K562 (cell line): ENCODE measurements around the gene RBM25. TPM values are rescaled to one million over a fixed set of nuclear protein-coding genes. Genes with fewer than 3 reads are reported as not detected.

Source experiments
- ATF3 ChIP-seq, 2 experiments: fragments of 450-650 bp in 1 of 2; sonication (generic) in 1 of 2; formaldehyde crosslinking in 1 of 2; IDR thresholded peaks in 1 of 2; conservative IDR thresholded peaks in 1 of 2; 2 replicates each; pipeline versions ENCODE4 v1.6.1 to v1.8.1; 2016 to 2023; ENCODE audit warnings: mild to moderate bottlenecking in 2 of 2, moderate library complexity in 2 of 2, inconsistent platforms in 1 of 2, missing genetic modification reagents in 1 of 2
- CCNT2 ChIP-seq: IDR thresholded peaks from 2 replicates; pipeline ENCODE4 v1.6.1; 2011; ENCODE audit warnings: borderline replicate concordance, low read depth, mild to moderate bottlenecking, moderate library complexity, mixed read lengths, low read length; ENCODE audit not compliant: insufficient read length; ENCODE audit errors: extremely low read depth
- CREB3L1 ChIP-seq: fragments of 450-650 bp; IDR thresholded peaks from 2 replicates; pipeline ENCODE4 v1.6.1; 2014; ENCODE audit warnings: low read depth, mild to moderate bottlenecking, moderate library complexity, borderline replicate concordance
- CREM ChIP-seq: IDR thresholded peaks from 2 replicates; pipeline ENCODE4 v1.6.1; 2014; ENCODE audit warnings: antibody characterized with exemption, low read depth
- ELF1 ChIP-seq: fragments of 200-800 bp; sonication (Bioruptor generic); IDR thresholded peaks from 2 replicates; pipeline ENCODE4 v1.6.1; 2016; ENCODE audit warnings: missing genetic modification characterization, missing compliant biosample characterization
- GABPA ChIP-seq: fragments of 200-800 bp; sonication (Bioruptor generic); conservative IDR thresholded peaks from 2 replicates; pipeline ENCODE4 v1.6.1; 2016; ENCODE audit warnings: low read depth, missing genetic modification characterization, missing compliant biosample characterization
- KDM4B ChIP-seq, 2 experiments: fragments of 450-650 bp in 1 of 2; sonication (generic) in 1 of 2; IDR thresholded peaks; 2 replicates each; pipeline ENCODE4 v1.6.1; 2016 to 2017; ENCODE audit warnings: borderline replicate concordance in 2 of 2, antibody characterized with exemption in 1 of 2, low read depth in 1 of 2, mild to moderate bottlenecking in 1 of 2
- MAZ ChIP-seq, 2 experiments: fragments of 450-650 bp in 1 of 2; sonication (generic) in 1 of 2; formaldehyde crosslinking; IDR thresholded peaks in 1 of 2; conservative IDR thresholded peaks in 1 of 2; 2 replicates each; pipeline versions ENCODE4 v1.4.0 to v1.5.0; 2020; ENCODE audit warnings: mild to moderate bottlenecking in 1 of 2, missing genetic modification reagents in 1 of 2
- MBD2 ChIP-seq: sonication (generic); IDR thresholded peaks from 2 replicates; pipeline ENCODE4 v1.6.1; 2016; ENCODE audit warnings: low read depth, borderline replicate concordance
- PHF20 ChIP-seq: fragments of 450-650 bp; IDR thresholded peaks from 2 replicates; pipeline ENCODE4 v1.6.1; 2018; ENCODE audit not compliant: partially characterized antibody
- POLR2AphosphoS2 ChIP-seq: IDR thresholded peaks from 2 replicates; pipeline ENCODE4 v1.6.1; 2012; ENCODE audit warnings: low read length, improper control_type of control experiment
- TEAD1 ChIP-seq, 2 experiments: fragments of 450-650 bp in 1 of 2; sonication (generic) in 1 of 2; formaldehyde crosslinking; IDR thresholded peaks; 2 replicates each; pipeline versions ENCODE4 v1.4.0 to v1.8.0; 2020 to 2022; ENCODE audit warnings: mild to moderate bottlenecking in 2 of 2, missing genetic modification reagents in 1 of 2
- TSC22D4 ChIP-seq: fragments of 450-650 bp; IDR thresholded peaks from 2 replicates; pipeline ENCODE4 v1.6.1; 2016; ENCODE audit warnings: missing genetic modification characterization, missing biosample characterization, control low read depth
- ZBTB12 ChIP-seq: fragments of 250-450 bp; sonication (Bioruptor Pico); IDR thresholded peaks from 2 replicates; pipeline ENCODE4 v1.4.0; 2020
- ZFX ChIP-seq: sonication (generic); formaldehyde crosslinking; IDR thresholded peaks from 2 replicates; pipeline ENCODE4 v1.8.0; 2022; ENCODE audit warnings: mild to moderate bottlenecking, missing genetic modification reagents, moderate library complexity
- polyA plus RNA-seq, 8 experiments: library from polyadenylated mRNA; depleted of rRNA in 4 of 8; stranded (reverse) in 5 of 8; unstranded in 3 of 8; fragments of >200 nt; fragmentation: Nextera tagmentation in 2 of 8; fragmentation: Illumina TruSeq in 1 of 8; extraction: Ambion mirVana in 2 of 8; extraction: Trizol in 1 of 8; gene quantifications; 2 replicates each; pipeline versions ENCODE4 v1.2.1 to v1.2.3, GENCODE V29; 2011 to 2014; ENCODE audit warnings: inconsistent platforms in 1 of 8, missing spikeins in 1 of 8
- total RNA-seq, 7 experiments: library from RNA; depleted of rRNA in 6 of 7; stranded (reverse); fragments of >200 nt in 6 of 7; fragmentation: Illumina TruSeq in 2 of 7; extraction: Trizol in 2 of 7; gene quantifications; 2 replicates each; pipeline versions ENCODE4 v1.2.1 to v1.2.3, GENCODE V29; 2011 to 2021; ENCODE audit warnings: low replicate concordance in 1 of 7
- TF ChIP-seq, protein P1 (sequence below): sonication (generic); formaldehyde crosslinking; IDR thresholded peaks from 2 replicates; pipeline ENCODE4 v1.8.1; 2023; ENCODE audit warnings: mild to moderate bottlenecking, missing genetic modification reagents, moderate library complexity
- TF ChIP-seq, protein P2 (sequence below), 2 experiments: fragments of 450-650 bp; conservative IDR thresholded peaks; 2 replicates each; pipeline ENCODE4 v1.6.1; 2017; ENCODE audit warnings: mild to moderate bottlenecking in 2 of 2, moderate library complexity in 2 of 2

RBM25 gene
- total and polyA plus RNA-seq, 9 of the 15 experiments (the other 6 are each of a cell fraction or from before 2014, with no cell fraction given): 28.6 to 80.1 (median 48.1) TPM

GRCh38 chr14:73136387-73137225 lies 78.3 kb downstream of the RBM25 start, which contains the start of gene PSEN1 (continued):
- TF ChIP-seq ATF3 (IDR thresholded peaks at IDR 0.05) (0 out of 2 replicates have a peak, but pooled peaks have one; percentile 4), ATF3 (CRISPR knock-in tag; conservative IDR thresholded peaks at IDR 0.05) (no peak), POLR2AphosphoS2 (peak; percentile 69; the same call in 1 of the 2 replicates), MBD2 (peak; percentile 46; the same call in 1 of the 2 replicates), KDM4B (IDR thresholded peaks at IDR 0.05; ENCODE audit: borderline replicate concordance in 2 of 2, low read depth in 1 of 2) (peak in 1 of 2 experiments; percentile 25; a peak in 1 of 4 replicates), ZBTB12 (CRISPR knock-in tag) (peak; percentile 60; the same call in 1 of the 2 replicates), TEAD1 (CRISPR knock-in tag; IDR thresholded peaks at IDR 0.05) (0 out of 4 replicates have a peak, but pooled peaks of 1 of the 2 experiments have one; percentile 30), CCNT2 (peak; percentile 24), MAZ (CRISPR knock-in tag; conservative IDR thresholded peaks at IDR 0.05 in 1 of 2, IDR thresholded peaks at IDR 0.05 in 1 of 2) (peak; percentile 55 to 69; a peak in 2 of 4 replicates), CREB3L1 (no peak), ZFX (CRISPR knock-in tag) (peak; percentile 93), PHF20 (peak; percentile 13), TSC22D4 (tag) (no peak), CREM (peak; percentile 94), GABPA (tag) (peak; percentile 93), ELF1 (tag) (0 out of 2 replicates have a peak, but pooled peaks have one; percentile 58)
- TF ChIP-seq, protein P1, sequence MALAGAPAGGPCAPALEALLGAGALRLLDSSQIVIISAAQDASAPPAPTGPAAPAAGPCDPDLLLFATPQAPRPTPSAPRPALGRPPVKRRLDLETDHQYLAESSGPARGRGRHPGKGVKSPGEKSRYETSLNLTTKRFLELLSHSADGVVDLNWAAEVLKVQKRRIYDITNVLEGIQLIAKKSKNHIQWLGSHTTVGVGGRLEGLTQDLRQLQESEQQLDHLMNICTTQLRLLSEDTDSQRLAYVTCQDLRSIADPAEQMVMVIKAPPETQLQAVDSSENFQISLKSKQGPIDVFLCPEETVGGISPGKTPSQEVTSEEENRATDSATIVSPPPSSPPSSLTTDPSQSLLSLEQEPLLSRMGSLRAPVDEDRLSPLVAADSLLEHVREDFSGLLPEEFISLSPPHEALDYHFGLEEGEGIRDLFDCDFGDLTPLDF (CRISPR knock-in tag): no peak
- TF ChIP-seq, protein P2, sequence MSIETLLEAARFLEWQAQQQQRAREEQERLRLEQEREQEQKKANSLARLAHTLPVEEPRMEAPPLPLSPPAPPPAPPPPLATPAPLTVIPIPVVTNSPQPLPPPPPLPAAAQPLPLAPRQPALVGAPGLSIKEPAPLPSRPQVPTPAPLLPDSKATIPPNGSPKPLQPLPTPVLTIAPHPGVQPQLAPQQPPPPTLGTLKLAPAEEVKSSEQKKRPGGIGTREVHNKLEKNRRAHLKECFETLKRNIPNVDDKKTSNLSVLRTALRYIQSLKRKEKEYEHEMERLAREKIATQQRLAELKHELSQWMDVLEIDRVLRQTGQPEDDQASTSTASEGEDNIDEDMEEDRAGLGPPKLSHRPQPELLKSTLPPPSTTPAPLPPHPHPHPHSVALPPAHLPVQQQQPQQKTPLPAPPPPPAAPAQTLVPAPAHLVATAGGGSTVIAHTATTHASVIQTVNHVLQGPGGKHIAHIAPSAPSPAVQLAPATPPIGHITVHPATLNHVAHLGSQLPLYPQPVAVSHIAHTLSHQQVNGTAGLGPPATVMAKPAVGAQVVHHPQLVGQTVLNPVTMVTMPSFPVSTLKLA (conservative IDR thresholded peaks at IDR 0.05): peak; percentile 51 to 72
